Cerebellar nuclear complex (tissue), 1 donor: ENCODE results near the gene AK3.
A peak's percentile ranks its signal among the peaks of the same experiment; 100 is the strongest.
"Not testable (repeated sequence)": the region's sequence is repeated elsewhere in the genome, so short reads cannot be mapped to it uniquely, and the experiment has no call there.

Experiments
- DNase-seq, 2 experiments: peaks; one replicate each; lab custom pipeline; 2025; lab: John Stamatoyannopoulos, UW

The AK3 gene

GRCh38 chr9:4666042-4666699 lies 74.8 kb downstream of the AK3 start, which contains the start of gene SPATA6L:
Gene SPATA6L, minus strand, starts transcription at chr9:4666480. Its CDS starts 230 bp downstream, at chr9:4666250.
- DNase-seq: peak in 1 of 2 experiments; percentile 44

GRCh38 chr9:4665357-4665756 lies 75.6 kb downstream of the AK3 start:
- DNase-seq: no peak

- no peak for DNase-seq
Observed at GRCh38 chr9:4663956-4664355, 77.0 kb downstream of the AK3 start.

GRCh38 chr9:4662989-4663792 lies 77.8 kb downstream of the AK3 start:
- DNase-seq: no peak

GRCh38 chr9:4662108-4662988 lies 78.7 kb downstream of the AK3 start, which contains the start of gene PLPP6:
Gene PLPP6, plus strand, starts transcription at chr9:4662294. Its CDS starts 82 bp downstream, at chr9:4662376.
- DNase-seq: peak; percentile 86 to 89

GRCh38 chr9:4661611-4662010 lies 79.4 kb downstream of the AK3 start:
- DNase-seq: no peak

- DNase-seq: no peak
Observed at GRCh38 chr9:4661165-4661564, 79.8 kb downstream of the AK3 start.

- DNase-seq: not testable (repeated sequence)
Observed at GRCh38 chr9:4660665-4661064, 80.3 kb downstream of the AK3 start.
